SK-N-MC (cell line): Measurements from ENCODE around the gene TEX2.

Source experiments
- DNase-seq: peaks from one replicate; pipeline ENCODE4 v3.0.0-alpha.2; 2011; ENCODE audit warnings: low read depth, low spot score
- H3K27ac ChIP-seq: fragments of 200-600 bp; sonication (generic); 2 replicates; pipeline ENCODE4 v1.5.1; 2016; ENCODE audit warnings: mixed run types
- H3K36me3 ChIP-seq: fragments of 200-600 bp; sonication (generic); 2 replicates; pipeline ENCODE4 v1.6.1; 2017; ENCODE audit warnings: antibody characterized with exemption, low read length, mixed read lengths; ENCODE audit not compliant: insufficient read depth
- H3K4me3 ChIP-seq: fragments of 200-600 bp; sonication (generic); 2 replicates; pipeline ENCODE4 v1.5.1; 2016
- H3K9ac ChIP-seq: fragments of 200-600 bp; sonication (generic); 2 replicates; pipeline ENCODE4 v1.8.0; 2017; ENCODE audit warnings: mixed run types, mixed read lengths; ENCODE audit not compliant: insufficient read length
- H3K9me3 ChIP-seq: fragments of 200-600 bp; sonication (generic); 2 replicates; pipeline ENCODE4 v1.6.1; 2017; ENCODE audit warnings: low read depth, mild to moderate bottlenecking, antibody characterized with exemption, low read length, moderate library complexity, mixed read lengths
- EZH2 ChIP-seq: fragments of 200-600 bp; sonication (generic); IDR thresholded peaks from one replicate; pipeline ENCODE4 v1.6.1; 2017; ENCODE audit warnings: antibody characterized with exemption
- FOXP2 ChIP-seq: optimal IDR thresholded peaks from 2 replicates; pipeline ENCODE3; 2011; ENCODE audit warnings: mild to moderate bottlenecking, moderate library complexity; ENCODE audit not compliant: insufficient read depth; ENCODE audit errors: extremely low read length, control extremely low read depth
- POLR2AphosphoS5 ChIP-seq: IDR thresholded peaks from 2 replicates; pipeline ENCODE4 v1.6.1; 2012; ENCODE audit warnings: mild to moderate bottlenecking, low read depth, low read length, borderline replicate concordance

Gene TEX2

GRCh38 chr17:64198331-64199090 lies 64.5 kb downstream of the TEX2 start:
- no peak for DNase-seq
- no peaks in the 10 kb centered on the region for H3K9me3 ChIP-seq
- TF ChIP-seq EZH2, result no peak
- TF ChIP-seq FOXP2, result no peak
- TF ChIP-seq POLR2AphosphoS5, result no peak
- no peaks in the 10 kb centered on the region for H3K36me3 ChIP-seq
- no peak overlapping the region for H3K4me3 ChIP-seq
- no peak overlapping the region for H3K27ac ChIP-seq
- no peak overlapping the region for H3K9ac ChIP-seq

DNA sequence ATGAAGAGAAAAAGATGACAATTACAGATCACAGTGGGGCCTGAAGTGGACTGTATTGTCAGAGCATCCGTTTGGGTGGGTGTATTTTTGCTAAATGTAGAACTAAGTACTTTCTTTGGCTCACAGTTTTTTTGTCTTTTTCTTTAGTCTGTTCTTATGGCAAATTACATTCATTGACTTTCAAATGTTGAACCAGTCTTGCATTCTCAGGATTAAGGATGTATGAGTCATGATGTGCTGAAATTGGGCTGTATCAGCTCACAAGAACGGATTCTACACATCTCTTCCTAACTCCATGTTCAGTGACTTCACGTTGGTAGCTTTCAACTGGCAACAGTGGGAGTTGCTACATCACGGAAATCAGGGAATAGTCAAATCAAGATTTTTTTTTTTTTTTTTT lies 66.5 kb downstream of the TEX2 start:
- H3K9me3 ChIP-seq, result no peaks in the 10 kb centered on the region
- H3K9ac ChIP-seq, result no peak overlapping the region
- no peak for TF ChIP-seq FOXP2
- TF ChIP-seq POLR2AphosphoS5, result no peak
- TF ChIP-seq EZH2, result no peak
- no peaks in the 10 kb centered on the region for H3K36me3 ChIP-seq
- no peak overlapping the region for H3K4me3 ChIP-seq
- H3K27ac ChIP-seq, result no peak overlapping the region
- no peak for DNase-seq

- Histone ChIP-seq H3K36me3 (0 out of 2 replicates have a peak, but pooled peaks cover 2% of the 10 kb centered on the region), H3K9me3 (no peaks in the 10 kb centered on the region), H3K9ac (no peak overlapping the region), H3K27ac (no peak overlapping the region), H3K4me3 (no peak overlapping the region)
- TF ChIP-seq EZH2 (no peak), FOXP2 (no peak), POLR2AphosphoS5 (no peak)
- DNase-seq, result no peak
These were observed 69.5 kb downstream of the TEX2 start for GRCh38 chr17:64193561-64193960.

GRCh38 chr17:64192589-64192988 lies 70.5 kb downstream of the TEX2 start:
- no peaks in the 10 kb centered on the region for H3K9me3 ChIP-seq
- no peak for DNase-seq
- H3K9ac ChIP-seq, result no peak overlapping the region
- TF ChIP-seq POLR2AphosphoS5, result no peak
- TF ChIP-seq FOXP2, result no peak
- TF ChIP-seq EZH2, result no peak
- 0 out of 2 replicates have a peak, but pooled peaks cover 2% of the 10 kb centered on the region for H3K36me3 ChIP-seq
- no peak overlapping the region for H3K27ac ChIP-seq
- no peak overlapping the region for H3K4me3 ChIP-seq

DNA sequence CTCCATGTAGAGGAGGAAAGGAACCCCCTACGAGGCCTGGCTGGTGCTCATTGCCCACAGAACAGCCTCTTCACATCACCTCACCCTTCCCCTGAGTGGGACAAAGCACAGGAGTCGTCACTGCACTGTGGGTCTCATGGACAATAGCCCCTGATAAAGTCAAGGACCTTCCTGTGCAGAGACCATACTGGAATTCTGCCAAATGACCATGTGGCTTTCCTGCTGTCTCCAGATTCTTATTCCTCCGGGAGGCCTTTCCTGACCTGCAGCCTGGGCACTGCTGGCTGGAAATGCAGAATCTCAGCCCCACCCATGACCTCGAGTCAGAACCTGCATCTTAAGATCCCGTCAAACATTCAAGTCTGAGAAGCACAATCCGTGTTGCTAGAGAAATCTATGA lies 72.6 kb downstream of the TEX2 start:
- Histone ChIP-seq H3K9me3 (no peaks in the 10 kb centered on the region), H3K9ac (no peak overlapping the region), H3K4me3 (no peak overlapping the region), H3K27ac (no peak overlapping the region), H3K36me3 (0 out of 2 replicates have a peak, but pooled peaks cover 2% of the 10 kb centered on the region)
- DNase-seq, result no peak
- TF ChIP-seq FOXP2, result no peak
- no peak for TF ChIP-seq POLR2AphosphoS5
- TF ChIP-seq EZH2, result no peak

- H3K9ac ChIP-seq, result no peak overlapping the region
- DNase-seq, result no peak
- 0 out of 2 replicates have a peak, but pooled peaks cover 2% of the 10 kb centered on the region for H3K36me3 ChIP-seq
- no peak for TF ChIP-seq EZH2
- no peak for TF ChIP-seq FOXP2
- no peak for TF ChIP-seq POLR2AphosphoS5
- no peaks in the 10 kb centered on the region for H3K9me3 ChIP-seq
- no peak overlapping the region for H3K4me3 ChIP-seq
- H3K27ac ChIP-seq, result no peak overlapping the region
These were observed 75.0 kb downstream of the TEX2 start for GRCh38 chr17:64188088-64188487.

- no peaks in the 10 kb centered on the region for H3K9me3 ChIP-seq
- no peak overlapping the region for H3K27ac ChIP-seq
- DNase-seq, result no peak
- TF ChIP-seq POLR2AphosphoS5 (no peak), FOXP2 (no peak), EZH2 (no peak)
- H3K4me3 ChIP-seq, result no peak overlapping the region
- H3K9ac ChIP-seq, result no peak overlapping the region
- 0 out of 2 replicates have a peak, but pooled peaks cover 2% of the 10 kb centered on the region for H3K36me3 ChIP-seq
These were observed 75.8 kb downstream of the TEX2 start for GRCh38 chr17:64187093-64187895.
